ENCODE measurements around the gene SLC25A25. TPM values are rescaled to one million over a fixed set of nuclear protein-coding genes. Genes with fewer than 3 reads are reported as not detected.
"Not testable (repeated sequence)": the region's sequence is repeated elsewhere in the genome, so short reads cannot be mapped to it uniquely, and the experiment has no call there.

SLC25A25 gene
- total RNA-seq, 3 donors from 2014 or later = 27.2 to 43.9 (median 33.1) TPM

GRCh38 chr9:128033609-128034008 is 34.4 kb upstream of the SLC25A25 start:
- H3K27ac ChIP-seq = no peak overlapping the region
- no peak overlapping the region for H3K4me3 ChIP-seq
- DNase-seq (ENCODE audit: low spot score in 2 of 2) = no peak
- no peaks in the 10 kb centered on the region for H3K4me1 ChIP-seq
- H3K36me3 ChIP-seq = no peaks in the 10 kb centered on the region
- no peaks in the 10 kb centered on the region for H3K27me3 ChIP-seq
- intact Hi-C loops (cut with DNase I; ENCODE audit: low total_unique reads) = no loop called here
- TF ChIP-seq POLR2A (IDR thresholded peaks at IDR 0.05) = no peak
- TF ChIP-seq, protein P1, sequence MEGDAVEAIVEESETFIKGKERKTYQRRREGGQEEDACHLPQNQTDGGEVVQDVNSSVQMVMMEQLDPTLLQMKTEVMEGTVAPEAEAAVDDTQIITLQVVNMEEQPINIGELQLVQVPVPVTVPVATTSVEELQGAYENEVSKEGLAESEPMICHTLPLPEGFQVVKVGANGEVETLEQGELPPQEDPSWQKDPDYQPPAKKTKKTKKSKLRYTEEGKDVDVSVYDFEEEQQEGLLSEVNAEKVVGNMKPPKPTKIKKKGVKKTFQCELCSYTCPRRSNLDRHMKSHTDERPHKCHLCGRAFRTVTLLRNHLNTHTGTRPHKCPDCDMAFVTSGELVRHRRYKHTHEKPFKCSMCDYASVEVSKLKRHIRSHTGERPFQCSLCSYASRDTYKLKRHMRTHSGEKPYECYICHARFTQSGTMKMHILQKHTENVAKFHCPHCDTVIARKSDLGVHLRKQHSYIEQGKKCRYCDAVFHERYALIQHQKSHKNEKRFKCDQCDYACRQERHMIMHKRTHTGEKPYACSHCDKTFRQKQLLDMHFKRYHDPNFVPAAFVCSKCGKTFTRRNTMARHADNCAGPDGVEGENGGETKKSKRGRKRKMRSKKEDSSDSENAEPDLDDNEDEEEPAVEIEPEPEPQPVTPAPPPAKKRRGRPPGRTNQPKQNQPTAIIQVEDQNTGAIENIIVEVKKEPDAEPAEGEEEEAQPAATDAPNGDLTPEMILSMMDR (IDR thresholded peaks at IDR 0.05) = no peak
- TF ChIP-seq POLR2AphosphoS5 (IDR thresholded peaks at IDR 0.05) = no peak
- no peaks in the 10 kb centered on the region for H3K9me3 ChIP-seq

DNA sequence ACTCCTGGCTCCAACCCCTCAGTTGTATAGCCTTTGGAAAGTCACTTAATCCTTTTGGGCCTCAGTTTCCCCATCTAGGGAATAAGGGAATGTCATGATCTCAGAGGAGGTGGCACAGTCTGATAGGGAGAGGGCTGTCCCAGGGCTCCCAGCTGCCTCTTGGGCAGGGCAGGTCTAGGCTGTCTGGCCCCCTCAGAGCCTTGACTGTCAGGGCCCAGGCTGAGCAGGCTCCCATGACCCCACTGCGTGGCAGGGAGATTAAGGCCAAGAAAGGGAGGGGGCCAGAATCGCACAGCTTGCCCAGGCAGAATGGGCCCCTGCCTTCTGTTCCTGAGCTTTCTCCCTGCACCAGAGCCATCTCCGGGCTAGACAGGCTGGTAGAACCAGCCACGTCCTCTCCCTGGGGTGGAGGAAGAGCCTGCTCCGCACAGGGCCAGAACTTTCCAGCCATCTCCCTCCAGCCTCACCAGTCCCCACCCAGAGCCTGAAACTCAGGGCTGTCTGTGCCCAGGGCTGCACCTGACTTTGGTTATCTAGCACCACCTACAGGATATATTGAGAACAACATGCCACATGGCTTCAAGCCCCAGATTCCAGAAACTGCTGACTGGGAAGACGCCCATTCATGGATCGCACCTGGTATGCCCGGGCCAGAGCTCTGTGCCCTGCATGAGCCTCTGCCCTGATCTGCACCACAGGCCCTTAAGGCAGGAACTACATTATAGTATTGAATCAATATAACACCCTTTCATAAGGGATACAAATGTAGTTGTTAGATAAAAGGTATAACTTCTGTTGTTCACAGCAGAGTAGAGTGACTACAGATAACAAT is 33.0 kb upstream of the SLC25A25 start:
- TF ChIP-seq, protein P1 (IDR thresholded peaks at IDR 0.05) = peak; percentile 94 to 98 (median 97)
- TF ChIP-seq POLR2A (IDR thresholded peaks at IDR 0.05) = no peak
- TF ChIP-seq POLR2AphosphoS5 (IDR thresholded peaks at IDR 0.05) = peak in 1 of 3 donors; percentile 62
- DNase-seq (ENCODE audit: low spot score in 2 of 2) = peak; percentile 74 to 78

GRCh38 chr9:128036522-128036921 is 31.5 kb upstream of the SLC25A25 start:
- H3K36me3 ChIP-seq; H3K4me1 ChIP-seq; H3K27ac ChIP-seq; H3K4me3 ChIP-seq; DNase-seq (ENCODE audit: low spot score in 2 of 2); H3K9me3 ChIP-seq; H3K27me3 ChIP-seq: not testable (repeated sequence)
- intact Hi-C loops (cut with DNase I; ENCODE audit: low total_unique reads) = loop anchor here (5.0 kb wide), 1 partner anchor 94 kb away; no protein-coding TSS in a partner anchor

More for the DNA sequence above, 33.0 kb upstream of the SLC25A25 start:
- no peaks in the 10 kb centered on the region for H3K4me1 ChIP-seq
- no peaks in the 10 kb centered on the region for H3K9me3 ChIP-seq
- H3K4me3 ChIP-seq = no peak overlapping the region
- no peaks in the 10 kb centered on the region for H3K27me3 ChIP-seq
- intact Hi-C loops (cut with DNase I; ENCODE audit: low total_unique reads) = loop anchor here (5.0 kb wide), 1 partner anchor 93 kb away; no protein-coding TSS in a partner anchor
- no peaks in the 10 kb centered on the region for H3K36me3 ChIP-seq
- H3K27ac ChIP-seq = peak overlapping the region; percentile 58 to 62

- H3K27me3 ChIP-seq; H3K9me3 ChIP-seq; DNase-seq (ENCODE audit: low spot score in 2 of 2); H3K27ac ChIP-seq; H3K4me3 ChIP-seq; H3K4me1 ChIP-seq; intact Hi-C loops (cut with DNase I; ENCODE audit: low total_unique reads); H3K36me3 ChIP-seq: not testable (repeated sequence)
Observed at GRCh38 chr9:128040783-128041182, 27.2 kb upstream of the SLC25A25 start.

DNA sequence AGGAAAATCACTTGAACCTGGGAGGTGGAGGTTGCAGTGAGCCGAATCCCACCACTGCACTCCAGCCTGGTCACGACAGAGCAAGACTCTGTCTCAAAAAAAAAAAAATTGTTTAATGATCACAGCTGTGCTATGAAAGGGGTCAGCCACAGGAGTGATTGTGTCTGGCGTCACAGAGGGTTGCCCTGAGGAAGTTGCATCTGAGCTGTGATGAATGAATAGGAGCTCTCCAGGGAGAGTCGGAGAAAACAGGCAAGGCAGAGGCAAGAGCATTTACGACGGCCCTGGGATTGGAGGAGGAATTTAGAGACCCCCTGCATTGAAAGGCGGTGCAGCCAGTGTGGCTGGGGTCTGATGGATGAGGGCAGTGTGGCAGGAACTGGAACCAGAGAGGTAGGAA is 26.0 kb upstream of the SLC25A25 start:
- Histone ChIP-seq H3K27ac (no peak overlapping the region), H3K9me3 (no peaks in the 10 kb centered on the region), H3K36me3 (no peaks in the 10 kb centered on the region), H3K27me3 (no peaks in the 10 kb centered on the region), H3K4me3 (no peak overlapping the region), H3K4me1 (no peaks in the 10 kb centered on the region)
- intact Hi-C loops (cut with DNase I; ENCODE audit: low total_unique reads) = no loop called here
- DNase-seq (ENCODE audit: low spot score in 2 of 2) = no peak
- TF ChIP-seq, protein P1 (IDR thresholded peaks at IDR 0.05) = no peak
- no peak for TF ChIP-seq POLR2A (IDR thresholded peaks at IDR 0.05)
- no peak for TF ChIP-seq POLR2AphosphoS5 (IDR thresholded peaks at IDR 0.05)

GRCh38 chr9:128043467-128043868 is 24.6 kb upstream of the SLC25A25 start:
- intact Hi-C loops (cut with DNase I; ENCODE audit: low total_unique reads) = no loop called here
- DNase-seq (ENCODE audit: low spot score in 2 of 2) = no peak
- Histone ChIP-seq H3K27me3 (no peaks in the 10 kb centered on the region), H3K4me1 (no peaks in the 10 kb centered on the region), H3K27ac (no peak overlapping the region), H3K36me3 (no peaks in the 10 kb centered on the region), H3K4me3 (no peak overlapping the region), H3K9me3 (no peaks in the 10 kb centered on the region)
- no peak for TF ChIP-seq POLR2A (IDR thresholded peaks at IDR 0.05)
- TF ChIP-seq, protein P1 (IDR thresholded peaks at IDR 0.05) = no peak
- TF ChIP-seq POLR2AphosphoS5 (IDR thresholded peaks at IDR 0.05) = no peak

GRCh38 chr9:128045409-128045808 is 22.6 kb upstream of the SLC25A25 start:
- H3K36me3 ChIP-seq; H3K27me3 ChIP-seq; H3K9me3 ChIP-seq; DNase-seq (ENCODE audit: low spot score in 2 of 2); H3K27ac ChIP-seq; H3K4me1 ChIP-seq; H3K4me3 ChIP-seq; intact Hi-C loops (cut with DNase I; ENCODE audit: low total_unique reads): not testable (repeated sequence)
